Osteoblast (primary cell): Measurements from ENCODE around the gene FAM168B. TPM values are rescaled to one million over a fixed set of nuclear protein-coding genes. Genes with fewer than 3 reads are reported as not detected.

ENCODE experiments used
- DNase-seq: peaks from one replicate; pipeline ENCODE4 v3.0.0; 2011; ENCODE audit warnings: low spot score, mixed read lengths; ENCODE audit not compliant: insufficient read length; ENCODE audit errors: missing footprints
- H2AFZ ChIP-seq: 2 replicates; pipeline ENCODE4 v1.6.0; 2011; ENCODE audit warnings: mild to moderate bottlenecking, low read length
- H3K27ac ChIP-seq: 2 replicates; pipeline ENCODE4 v1.5.1; 2011; ENCODE audit warnings: mild to moderate bottlenecking, low read depth, low read length, moderate library complexity
- H3K27me3 ChIP-seq: 2 replicates; pipeline ENCODE4 v1.6.0; 2012; ENCODE audit warnings: mild to moderate bottlenecking, control low read depth, inconsistent platforms, low read length, moderate library complexity; ENCODE audit not compliant: insufficient read depth
- H3K36me3 ChIP-seq: 2 replicates; pipeline ENCODE4 v1.5.1; 2011; ENCODE audit warnings: mild to moderate bottlenecking, low read length, control low read depth, moderate library complexity; ENCODE audit not compliant: insufficient read depth
- H3K4me1 ChIP-seq: 2 replicates; pipeline ENCODE4 v1.5.1; 2011; ENCODE audit warnings: mild to moderate bottlenecking, low read length, control low read depth, moderate library complexity; ENCODE audit not compliant: insufficient read depth
- H3K4me2 ChIP-seq: 2 replicates; pipeline ENCODE4 v1.6.0; 2011; ENCODE audit warnings: mild to moderate bottlenecking, low read length; ENCODE audit not compliant: insufficient read depth
- H3K4me3 ChIP-seq: fragments of 200-600 bp; sonication (generic); 3 replicates; pipeline ENCODE4 v1.5.1; 2012; ENCODE audit warnings: mild to moderate bottlenecking, low read length, inconsistent platforms; ENCODE audit not compliant: insufficient read depth
- H3K79me2 ChIP-seq: 2 replicates; pipeline ENCODE4 v1.6.0; 2012; ENCODE audit warnings: mild to moderate bottlenecking, low read length, control low read depth, inconsistent platforms; ENCODE audit not compliant: insufficient read depth
- H3K9me3 ChIP-seq: 2 replicates; pipeline ENCODE4 v1.5.1; 2011; ENCODE audit warnings: low read depth, low read length, control low read depth
- H4K20me1 ChIP-seq: 2 replicates; pipeline ENCODE4 v1.6.0; 2012; ENCODE audit warnings: mild to moderate bottlenecking, low read length, control low read depth; ENCODE audit not compliant: insufficient read depth
- total RNA-seq: library from RNA; depleted of rRNA; stranded (reverse); fragments of >200 nt; gene quantifications from 2 replicates; pipeline ENCODE4 v1.2.3, GENCODE V29; 2012
- TF ChIP-seq, protein P1 (sequence below): IDR thresholded peaks from 2 replicates; pipeline ENCODE4 v1.5.1; 2011; ENCODE audit warnings: mild to moderate bottlenecking, low read depth, low read length, moderate library complexity; ENCODE audit errors: extremely low read depth

FAM168B gene
- total RNA-seq, 1 donor: 117 TPM

- Histone ChIP-seq H3K4me1 (peaks cover 16% of the 10 kb centered on the region), H3K27ac (peak overlapping the region; percentile 76), H2AFZ (no peak overlapping the region), H3K4me2 (peak overlapping the region; percentile 58), H3K36me3 (peaks cover 57% of the 10 kb centered on the region), H3K27me3 (no peaks in the 10 kb centered on the region), H4K20me1 (peaks cover 51% of the 10 kb centered on the region), H3K79me2 (peaks cover 87% of the 10 kb centered on the region), H3K9me3 (no peaks in the 10 kb centered on the region), H3K4me3 (no peak overlapping the region)
- DNase-seq: peak; percentile 82
- TF ChIP-seq, protein P1, sequence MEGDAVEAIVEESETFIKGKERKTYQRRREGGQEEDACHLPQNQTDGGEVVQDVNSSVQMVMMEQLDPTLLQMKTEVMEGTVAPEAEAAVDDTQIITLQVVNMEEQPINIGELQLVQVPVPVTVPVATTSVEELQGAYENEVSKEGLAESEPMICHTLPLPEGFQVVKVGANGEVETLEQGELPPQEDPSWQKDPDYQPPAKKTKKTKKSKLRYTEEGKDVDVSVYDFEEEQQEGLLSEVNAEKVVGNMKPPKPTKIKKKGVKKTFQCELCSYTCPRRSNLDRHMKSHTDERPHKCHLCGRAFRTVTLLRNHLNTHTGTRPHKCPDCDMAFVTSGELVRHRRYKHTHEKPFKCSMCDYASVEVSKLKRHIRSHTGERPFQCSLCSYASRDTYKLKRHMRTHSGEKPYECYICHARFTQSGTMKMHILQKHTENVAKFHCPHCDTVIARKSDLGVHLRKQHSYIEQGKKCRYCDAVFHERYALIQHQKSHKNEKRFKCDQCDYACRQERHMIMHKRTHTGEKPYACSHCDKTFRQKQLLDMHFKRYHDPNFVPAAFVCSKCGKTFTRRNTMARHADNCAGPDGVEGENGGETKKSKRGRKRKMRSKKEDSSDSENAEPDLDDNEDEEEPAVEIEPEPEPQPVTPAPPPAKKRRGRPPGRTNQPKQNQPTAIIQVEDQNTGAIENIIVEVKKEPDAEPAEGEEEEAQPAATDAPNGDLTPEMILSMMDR: no peak
Observed at GRCh38 chr2:131055169-131056065, 37.8 kb downstream of the FAM168B start.

GRCh38 chr2:131054488-131054887 lies 38.8 kb downstream of the FAM168B start:
- Histone ChIP-seq H4K20me1 (peaks cover 51% of the 10 kb centered on the region), H3K9me3 (no peaks in the 10 kb centered on the region), H2AFZ (no peak overlapping the region), H3K27ac (no peak overlapping the region), H3K79me2 (peaks cover 82% of the 10 kb centered on the region), H3K4me1 (peaks cover 16% of the 10 kb centered on the region), H3K4me2 (no peak overlapping the region), H3K27me3 (no peaks in the 10 kb centered on the region), H3K4me3 (no peak overlapping the region), H3K36me3 (peaks cover 65% of the 10 kb centered on the region)
- no peak for DNase-seq
- TF ChIP-seq, protein P1: no peak

DNA sequence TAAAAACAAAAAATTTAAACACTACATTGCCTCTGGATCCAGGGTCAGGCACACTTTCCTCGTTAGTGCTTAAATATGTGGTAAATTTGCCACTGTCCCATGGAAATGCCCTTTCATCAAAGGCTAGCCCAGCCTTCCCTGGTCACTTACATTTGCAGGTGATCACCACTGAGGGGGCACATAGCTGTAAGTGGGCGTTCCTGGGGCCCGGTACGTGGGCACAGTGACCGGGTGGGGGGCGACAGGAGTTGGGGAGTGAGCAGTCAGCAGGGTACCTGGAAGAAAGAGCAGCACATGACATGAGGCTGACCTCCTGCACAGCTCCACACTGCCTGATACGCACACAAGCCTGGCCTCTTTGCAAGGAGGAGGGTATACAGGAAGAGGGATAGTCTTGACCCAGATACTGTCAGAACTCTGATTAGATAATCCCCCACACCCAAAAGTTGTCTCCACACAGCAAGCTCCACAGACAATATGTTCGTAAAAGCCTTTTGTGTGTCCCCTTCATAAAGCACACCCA lies 40.5 kb downstream of the FAM168B start:
- Histone ChIP-seq H4K20me1 (peaks cover 45% of the 10 kb centered on the region), H3K79me2 (peaks cover 65% of the 10 kb centered on the region)

More for the DNA sequence above, 40.5 kb downstream of the FAM168B start:
- Histone ChIP-seq H3K27me3 (no peaks in the 10 kb centered on the region), H3K4me2 (no peak overlapping the region), H2AFZ (no peak overlapping the region), H3K27ac (no peak overlapping the region), H3K4me1 (peaks cover 16% of the 10 kb centered on the region), H3K36me3 (peaks cover 70% of the 10 kb centered on the region), H3K9me3 (no peaks in the 10 kb centered on the region), H3K4me3 (no peak overlapping the region)
- TF ChIP-seq, protein P1: no peak
- peak; percentile 71 for DNase-seq
